GM18499 (cell line): Measurements from ENCODE around the gene ZNF552.
A peak's percentile ranks its signal among the peaks of the same experiment; 100 is the strongest.
"Not testable (repeated sequence)": the region's sequence is repeated elsewhere in the genome, so short reads cannot be mapped to it uniquely, and the experiment has no call there.

Experiments
- ATAC-seq: cut with Tn5 transposase; IDR thresholded peaks from one replicate; pipeline ENCODE4 v1.9.1; 2021; ENCODE audit warnings: moderate number of reproducible peaks; ENCODE audit not compliant: insufficient read depth, unreplicated experiment

ZNF552 gene

DNA sequence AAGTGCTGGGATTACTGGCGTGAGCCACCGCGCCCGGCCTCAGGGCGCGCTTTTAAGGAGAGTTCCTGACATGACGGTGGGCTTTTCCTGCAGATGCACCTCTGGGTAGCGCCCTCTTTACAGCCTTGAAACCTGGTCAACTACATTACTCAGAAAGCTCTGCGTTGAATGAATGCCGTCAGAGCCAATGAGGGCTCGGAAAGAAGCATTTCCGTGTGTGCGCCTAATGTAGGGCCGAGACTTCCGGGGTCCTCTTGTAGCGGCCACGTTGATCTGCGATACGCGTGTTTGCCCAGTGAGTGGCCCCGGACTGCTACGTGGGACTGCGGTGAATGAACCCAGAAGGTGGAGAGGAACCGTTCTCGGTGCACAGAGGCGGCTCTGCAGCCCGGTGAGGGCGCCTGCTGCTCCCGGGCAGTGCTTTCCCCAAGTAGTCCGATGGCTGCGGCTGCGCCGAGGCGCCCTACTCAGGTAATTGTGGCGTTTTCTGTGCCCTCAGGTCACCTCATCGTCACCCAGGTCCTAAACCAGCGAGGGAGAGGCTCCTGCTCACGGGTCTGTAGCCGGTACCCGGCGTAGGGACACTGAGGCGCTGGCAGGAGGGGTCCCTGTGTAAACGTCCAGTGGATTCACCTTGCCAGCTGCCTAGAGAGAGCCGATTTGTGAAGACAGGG is 4.9 kb upstream of the ZNF552 start:
- peak; percentile 78 for ATAC-seq

DNA sequence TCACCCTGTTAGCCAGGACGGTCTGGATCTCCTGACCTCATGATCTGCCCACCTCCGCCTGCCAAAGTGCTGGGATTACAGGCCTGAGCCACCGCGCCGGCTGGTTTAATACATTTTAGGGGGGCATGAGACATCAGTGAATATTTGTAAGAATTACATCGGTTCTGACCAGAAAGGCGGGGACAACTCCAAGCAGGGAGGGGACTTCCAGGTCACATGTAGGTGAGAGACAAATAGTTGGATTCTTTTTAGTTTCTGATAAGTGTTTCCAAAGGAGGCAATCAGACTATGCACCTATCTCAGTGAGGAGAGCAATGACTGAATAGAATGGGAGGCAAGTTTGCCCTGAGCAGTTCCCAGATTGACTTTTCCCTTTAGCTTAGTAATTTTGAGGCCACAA is 3.7 kb upstream of the ZNF552 start:
- no peak for ATAC-seq

- ATAC-seq: no peak
Observed at GRCh38 chr19:57817976-57818375, 3.3 kb upstream of the ZNF552 start.

- ATAC-seq: no peak
Observed at GRCh38 chr19:57816652-57817051, 1.9 kb upstream of the ZNF552 start.

GRCh38 chr19:57815247-57816075 is 748 bp upstream of the ZNF552 start:
- no peak for ATAC-seq

GRCh38 chr19:57813919-57814504 is 701 bp downstream of the ZNF552 start:
- ATAC-seq: no peak

DNA sequence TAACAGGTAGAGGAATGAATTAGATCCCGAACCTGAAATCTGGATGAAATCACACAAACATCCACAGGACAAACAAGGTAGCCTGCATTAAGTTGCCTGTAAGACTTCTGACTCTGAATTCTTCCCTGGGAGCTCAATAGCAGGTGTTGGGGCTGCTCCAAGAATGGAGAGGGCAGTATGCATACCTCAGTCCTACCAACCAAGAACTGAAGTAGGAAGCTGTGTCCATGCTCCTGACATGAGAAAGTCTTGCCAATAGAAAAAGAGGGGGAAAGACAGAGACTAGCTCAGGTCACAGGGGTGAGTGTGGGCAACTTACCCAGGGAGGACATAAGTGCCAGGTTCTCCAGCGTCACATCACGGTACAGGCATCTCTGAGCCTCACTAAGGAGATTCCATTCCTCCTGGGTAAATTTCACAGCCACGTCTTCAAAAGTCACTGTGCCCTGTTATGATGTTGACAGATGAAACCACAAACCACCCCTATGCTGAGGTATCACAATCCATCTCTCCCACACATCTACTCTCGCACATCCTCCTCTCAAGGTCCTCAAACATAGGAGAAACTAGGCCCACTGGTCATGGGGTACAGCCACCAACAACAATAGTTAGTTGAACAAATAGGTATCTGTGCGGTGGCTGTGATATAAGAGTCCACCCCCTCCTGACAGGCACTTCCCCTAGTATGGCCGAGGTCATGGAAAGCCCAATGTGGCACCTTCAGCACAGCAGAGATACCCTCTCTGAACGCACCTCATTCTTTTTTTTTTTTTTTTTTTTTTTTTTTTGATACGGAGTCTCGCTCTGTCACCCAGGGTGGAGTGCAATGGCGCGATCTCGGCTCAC is 1.5 kb downstream of the ZNF552 start:
- not testable (repeated sequence) for ATAC-seq

GRCh38 chr19:57812226-57812625 is 2.5 kb downstream of the ZNF552 start:
- no peak for ATAC-seq

GRCh38 chr19:57810410-57811295 is 4.1 kb downstream of the ZNF552 start:
- not testable (repeated sequence) for ATAC-seq

DNA sequence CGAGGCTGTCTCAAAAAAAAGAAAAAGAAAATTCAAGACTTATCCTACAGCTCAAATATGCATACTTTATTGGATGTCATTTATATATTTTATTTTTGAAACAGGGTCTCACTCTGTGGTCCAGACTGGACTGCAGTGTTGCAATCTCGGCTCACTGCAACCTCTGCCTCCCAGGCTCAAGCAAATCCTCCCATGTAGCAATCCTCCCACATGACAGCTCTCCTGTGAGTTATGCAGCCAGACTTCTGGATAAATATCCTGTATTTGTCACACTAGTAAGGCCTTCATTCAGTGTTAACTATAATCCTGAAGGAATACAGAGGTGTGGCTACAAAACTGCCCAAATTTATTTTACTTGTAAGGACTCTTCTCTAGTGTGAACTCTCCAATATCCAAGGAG is 7.2 kb downstream of the ZNF552 start:
- ATAC-seq: no peak

DNA sequence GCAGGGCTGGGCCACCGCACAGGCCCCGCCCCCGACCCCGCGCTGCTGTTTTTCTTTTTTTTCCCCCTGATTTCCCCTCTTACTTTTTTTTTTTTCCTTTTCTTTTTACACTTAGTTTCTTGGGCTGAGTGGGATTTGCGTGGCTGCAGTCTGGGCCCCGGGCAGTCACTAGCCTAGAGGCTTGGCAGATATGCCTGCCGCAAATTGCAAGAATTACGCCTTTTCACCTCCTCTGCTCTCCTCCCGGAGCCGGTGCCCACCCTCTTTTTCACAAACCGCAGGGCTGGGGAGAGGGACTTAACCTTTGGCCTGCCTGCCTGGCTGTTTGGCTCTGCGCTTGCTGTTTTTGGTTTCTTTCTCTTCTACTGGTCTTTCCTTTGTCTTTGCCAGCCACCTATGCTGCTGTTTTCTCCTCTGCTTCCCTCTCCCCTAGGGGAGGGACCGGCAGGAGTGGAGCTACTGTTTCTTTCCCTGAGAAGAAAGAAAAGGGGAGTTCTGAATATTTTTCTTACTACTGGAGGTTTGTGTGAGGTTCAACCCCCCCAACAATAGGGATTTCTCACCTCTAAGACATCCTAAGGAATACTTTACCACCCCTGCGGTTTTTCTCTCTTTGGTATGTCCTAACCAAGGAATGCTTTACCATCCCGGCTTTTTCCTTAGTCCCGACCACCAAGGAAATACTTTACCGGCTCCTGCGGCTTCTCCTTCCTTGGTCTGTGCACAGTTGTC is 11.0 kb downstream of the ZNF552 start:
- ATAC-seq: no peak

GRCh38 chr19:57803265-57803593 is 11.5 kb downstream of the ZNF552 start:
- no peak for ATAC-seq

DNA sequence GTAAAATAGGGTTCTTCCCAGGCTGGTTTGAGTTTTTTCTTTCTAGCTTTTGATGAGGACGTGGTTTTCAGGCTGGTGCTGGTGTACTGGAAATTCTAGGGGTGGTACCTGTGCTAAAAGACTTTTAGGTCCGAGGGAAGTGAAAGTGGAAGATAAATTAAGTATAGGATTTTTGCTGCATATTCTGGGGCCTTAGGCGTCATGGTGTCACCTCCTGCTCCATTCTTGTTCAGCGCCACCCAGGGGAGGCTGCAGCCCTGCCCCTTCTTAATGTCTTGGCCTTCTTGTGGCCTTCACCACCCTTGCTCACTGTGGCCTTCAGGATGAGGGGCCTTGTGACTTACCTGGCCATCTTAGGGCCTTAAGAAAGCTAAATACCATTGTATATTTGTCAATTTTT is 12.4 kb downstream of the ZNF552 start:
- ATAC-seq: no peak

GRCh38 chr19:57800696-57801095 is 14.0 kb downstream of the ZNF552 start:
- no peak for ATAC-seq

GRCh38 chr19:57796580-57796979 is 18.1 kb downstream of the ZNF552 start:
- ATAC-seq: not testable (repeated sequence)

DNA sequence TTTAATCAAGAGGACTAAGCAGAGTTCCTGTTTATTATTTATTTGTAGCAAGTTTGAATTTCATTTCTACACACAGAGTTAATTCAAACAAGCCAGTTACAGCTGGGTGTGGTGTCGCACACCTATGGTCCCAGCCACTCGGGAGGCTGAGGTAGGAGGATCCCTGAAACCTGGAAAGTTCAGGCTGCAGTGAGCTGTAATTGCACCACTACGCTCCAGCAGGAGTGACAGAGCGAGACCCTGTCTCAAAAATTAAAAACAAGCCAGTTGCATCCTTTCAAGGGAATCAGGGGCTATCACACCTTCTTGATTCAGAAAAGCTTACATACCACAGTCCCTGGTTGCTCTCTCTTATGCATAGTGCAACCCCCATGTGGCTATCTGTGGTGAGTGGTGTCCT is 25.4 kb downstream of the ZNF552 start:
- no peak for ATAC-seq

- no peak for ATAC-seq
Observed at GRCh38 chr19:57788114-57788692, 26.5 kb downstream of the ZNF552 start.

DNA sequence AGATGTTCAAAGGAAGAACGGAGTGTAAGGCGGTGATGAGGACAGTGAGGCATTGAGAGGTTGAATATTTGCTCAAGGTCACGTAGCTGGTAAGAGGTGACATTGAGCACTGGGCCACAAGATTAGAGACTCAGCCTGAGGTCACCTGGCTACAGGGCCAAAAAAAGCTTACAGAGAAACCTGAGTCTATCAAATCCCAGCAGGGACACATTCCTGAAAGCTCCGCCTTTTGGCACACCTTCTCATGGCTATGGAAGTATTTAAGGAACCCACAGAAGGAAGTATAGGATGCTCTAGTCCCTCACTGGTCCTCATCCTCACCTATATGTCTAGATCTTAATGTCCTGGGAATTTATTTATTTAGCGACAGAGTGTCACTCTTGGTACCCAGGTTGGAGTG is 27.8 kb downstream of the ZNF552 start:
- no peak for ATAC-seq

GRCh38 chr19:57786286-57786685 is 28.4 kb downstream of the ZNF552 start:
- no peak for ATAC-seq
